ENCODE data around the gene MOB1B. TPM values are rescaled to one million over a fixed set of nuclear protein-coding genes. Genes with fewer than 3 reads are reported as not detected.

MOB1B gene
- total RNA-seq, 1 experiment from 2014 or later, result 21.0 TPM

DNA sequence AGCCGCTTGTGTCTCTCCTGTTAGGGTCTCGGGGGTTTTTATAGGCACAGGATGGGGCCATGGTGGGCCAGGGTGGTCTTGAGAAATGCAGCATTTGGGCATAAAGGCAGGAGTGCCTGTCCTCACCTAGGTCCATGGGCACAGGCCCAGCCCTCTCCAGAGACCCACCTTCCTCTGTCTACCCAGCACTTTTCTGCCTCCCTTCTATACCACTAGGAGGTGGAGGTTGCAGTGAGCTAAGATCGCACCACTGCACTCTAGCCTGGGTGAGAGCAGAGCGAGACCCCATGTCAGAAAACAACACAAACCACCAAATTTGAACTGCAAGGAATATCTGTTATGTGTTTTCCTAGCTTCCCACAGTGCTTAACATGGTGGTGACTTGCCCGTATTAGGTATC, 38.0 kb downstream of the MOB1B start:
- no TSS peak for BruUV-seq (replicated peaks)
- POLR2A ChIA-PET (ENCODE audit: low non-redundant PET), result no interaction called here
- no peaks in the 10 kb centered on the region for H3K27me3 ChIP-seq (replicated peaks; ENCODE audit: insufficient read depth, low read depth, low read length, poor library complexity)
- no peak for DNase-seq (ENCODE audit: low spot score)
- CTCF ChIA-PET, result no interaction called here
- no peaks in the 10 kb centered on the region for H3K9me3 ChIP-seq (ENCODE audit: low read depth, low read length, poor library complexity, severe bottlenecking)
- H3K4me3 ChIP-seq (ENCODE audit: low read depth, low read length, poor library complexity, severe bottlenecking), result no peak overlapping the region
- no peak overlapping the region for H3K27ac ChIP-seq (ENCODE audit: low read depth, low read length, poor library complexity, severe bottlenecking)
- intact Hi-C loops (cut with micrococcal nuclease; ENCODE audit: unreplicated experiment), result no loop called here
- H3K36me3 ChIP-seq (ENCODE audit: insufficient read depth, low read length, poor library complexity, severe bottlenecking), result no peaks in the 10 kb centered on the region
- H3K4me1 ChIP-seq (ENCODE audit: insufficient read depth, low read length, poor library complexity, severe bottlenecking), result no peaks in the 10 kb centered on the region
- TF ChIP-seq, protein P1, sequence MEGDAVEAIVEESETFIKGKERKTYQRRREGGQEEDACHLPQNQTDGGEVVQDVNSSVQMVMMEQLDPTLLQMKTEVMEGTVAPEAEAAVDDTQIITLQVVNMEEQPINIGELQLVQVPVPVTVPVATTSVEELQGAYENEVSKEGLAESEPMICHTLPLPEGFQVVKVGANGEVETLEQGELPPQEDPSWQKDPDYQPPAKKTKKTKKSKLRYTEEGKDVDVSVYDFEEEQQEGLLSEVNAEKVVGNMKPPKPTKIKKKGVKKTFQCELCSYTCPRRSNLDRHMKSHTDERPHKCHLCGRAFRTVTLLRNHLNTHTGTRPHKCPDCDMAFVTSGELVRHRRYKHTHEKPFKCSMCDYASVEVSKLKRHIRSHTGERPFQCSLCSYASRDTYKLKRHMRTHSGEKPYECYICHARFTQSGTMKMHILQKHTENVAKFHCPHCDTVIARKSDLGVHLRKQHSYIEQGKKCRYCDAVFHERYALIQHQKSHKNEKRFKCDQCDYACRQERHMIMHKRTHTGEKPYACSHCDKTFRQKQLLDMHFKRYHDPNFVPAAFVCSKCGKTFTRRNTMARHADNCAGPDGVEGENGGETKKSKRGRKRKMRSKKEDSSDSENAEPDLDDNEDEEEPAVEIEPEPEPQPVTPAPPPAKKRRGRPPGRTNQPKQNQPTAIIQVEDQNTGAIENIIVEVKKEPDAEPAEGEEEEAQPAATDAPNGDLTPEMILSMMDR (conservative IDR thresholded peaks at IDR 0.05; ENCODE audit: low read depth, low read length), result no peak
- TF ChIP-seq EZH2 (IDR thresholded peaks at IDR 0.05; ENCODE audit: borderline replicate concordance, low read depth, low read length, poor library complexity, severe bottlenecking), result no peak

- no peaks in the 10 kb centered on the region for H3K4me1 ChIP-seq (ENCODE audit: insufficient read depth, low read length, poor library complexity, severe bottlenecking)
- H3K36me3 ChIP-seq (ENCODE audit: insufficient read depth, low read length, poor library complexity, severe bottlenecking), result no peaks in the 10 kb centered on the region
- no peak overlapping the region for H3K4me3 ChIP-seq (ENCODE audit: low read depth, low read length, poor library complexity, severe bottlenecking)
- intact Hi-C loops (cut with micrococcal nuclease; ENCODE audit: unreplicated experiment), result no loop called here
- BruUV-seq (replicated peaks), result no TSS peak
- TF ChIP-seq, protein P1 (conservative IDR thresholded peaks at IDR 0.05; ENCODE audit: low read depth, low read length), result no peak
- no peak for TF ChIP-seq EZH2 (IDR thresholded peaks at IDR 0.05; ENCODE audit: borderline replicate concordance, low read depth, low read length, poor library complexity, severe bottlenecking)
- POLR2A ChIA-PET (ENCODE audit: low non-redundant PET), result no interaction called here
- DNase-seq (ENCODE audit: low spot score), result no peak
- H3K27ac ChIP-seq (ENCODE audit: low read depth, low read length, poor library complexity, severe bottlenecking), result no peak overlapping the region
- H3K9me3 ChIP-seq (ENCODE audit: low read depth, low read length, poor library complexity, severe bottlenecking), result no peaks in the 10 kb centered on the region
- CTCF ChIA-PET, result no interaction called here
- H3K27me3 ChIP-seq (replicated peaks; ENCODE audit: insufficient read depth, low read depth, low read length, poor library complexity), result no peaks in the 10 kb centered on the region
Measured at GRCh38 chr4:70943114-70943513, 40.9 kb downstream of the MOB1B start.

DNA sequence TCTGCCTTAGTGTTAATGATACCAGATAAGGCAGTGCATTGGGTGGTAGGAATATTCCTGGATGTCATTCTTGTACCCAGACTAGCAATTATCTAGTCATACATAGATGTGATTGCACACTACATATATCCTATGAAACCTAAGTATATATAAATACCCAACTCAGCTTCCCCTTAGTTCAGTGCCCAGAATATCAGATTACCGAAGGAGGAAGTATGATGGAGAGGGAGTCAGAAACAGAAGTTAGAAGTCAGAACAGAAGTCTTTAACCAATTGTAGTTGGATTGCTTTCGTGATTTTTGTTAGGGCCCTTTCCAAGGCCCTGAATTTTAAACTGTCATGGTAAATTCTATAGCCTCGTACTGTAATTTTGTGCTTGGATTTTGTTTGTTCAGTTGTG, 42.9 kb downstream of the MOB1B start:
- ChIA-PET CTCF (no interaction called here), POLR2A (ENCODE audit: low non-redundant PET) (no interaction called here)
- Histone ChIP-seq H3K36me3 (ENCODE audit: insufficient read depth, low read length, poor library complexity, severe bottlenecking) (no peaks in the 10 kb centered on the region), H3K4me3 (ENCODE audit: low read depth, low read length, poor library complexity, severe bottlenecking) (no peak overlapping the region), H3K9me3 (ENCODE audit: low read depth, low read length, poor library complexity, severe bottlenecking) (no peaks in the 10 kb centered on the region), H3K27me3 (replicated peaks; ENCODE audit: insufficient read depth, low read depth, low read length, poor library complexity) (no peaks in the 10 kb centered on the region), H3K4me1 (ENCODE audit: insufficient read depth, low read length, poor library complexity, severe bottlenecking) (no peaks in the 10 kb centered on the region), H3K27ac (ENCODE audit: low read depth, low read length, poor library complexity, severe bottlenecking) (no peak overlapping the region)
- no TSS peak for BruUV-seq (replicated peaks)
- intact Hi-C loops (cut with micrococcal nuclease; ENCODE audit: unreplicated experiment), result no loop called here
- TF ChIP-seq, protein P1 (conservative IDR thresholded peaks at IDR 0.05; ENCODE audit: low read depth, low read length), result no peak
- no peak for TF ChIP-seq EZH2 (IDR thresholded peaks at IDR 0.05; ENCODE audit: borderline replicate concordance, low read depth, low read length, poor library complexity, severe bottlenecking)
- no peak for DNase-seq (ENCODE audit: low spot score)
